ENCODE results near the gene SP2. TPM values are rescaled to one million over a fixed set of nuclear protein-coding genes. Genes with fewer than 3 reads are reported as not detected.
A peak's percentile ranks its signal among the peaks of the same experiment; 100 is the strongest.

The SP2 gene
- total and polyA plus RNA-seq, 2 of the 13 experiments (the other 11 are each of a cell fraction or from before 2014, with no cell fraction given) = 1.4 to 4.8 TPM

GRCh38 chr17:47970725-47971499 is 74.9 kb downstream of the SP2 start, which contains the start of gene CDK5RAP3 (continued):
- peak; percentile 92; the same call in 1 of the 2 replicates for TF ChIP-seq KLF9 (CRISPR knock-in tag; IDR thresholded peaks at IDR 0.05; ENCODE audit: low read depth)
- peak; percentile 65 for TF ChIP-seq ZFY (CRISPR knock-in tag; IDR thresholded peaks at IDR 0.05)
- no peak for TF ChIP-seq ZNF10 (CRISPR knock-in tag; IDR thresholded peaks at IDR 0.05; ENCODE audit: borderline replicate concordance, low read depth)
- TF ChIP-seq PAXIP1 (CRISPR knock-in tag; conservative IDR thresholded peaks at IDR 0.05) = peak; percentile 71
- peak; percentile 90; the same call in 1 of the 2 replicates for TF ChIP-seq ZNF75D (CRISPR knock-in tag; IDR thresholded peaks at IDR 0.05; ENCODE audit: borderline replicate concordance)
- TF ChIP-seq MYPOP (CRISPR knock-in tag; IDR thresholded peaks at IDR 0.05) = peak; percentile 85; the same call in 1 of the 2 replicates
- peak; percentile 32 for TF ChIP-seq KLF15 (CRISPR knock-in tag; IDR thresholded peaks at IDR 0.05; ENCODE audit: borderline replicate concordance)
- TF ChIP-seq YEATS2 (CRISPR knock-in tag; IDR thresholded peaks at IDR 0.05; ENCODE audit: borderline replicate concordance) = peak; percentile 88
- peak; percentile 63 for TF ChIP-seq RXRA (CRISPR knock-in tag; IDR thresholded peaks at IDR 0.05)
- no peak; the same call in 1 of the 2 replicates for TF ChIP-seq ZNF691 (CRISPR knock-in tag; IDR thresholded peaks at IDR 0.05; ENCODE audit: borderline replicate concordance, low read depth)
- peak; percentile 96 for TF ChIP-seq ZNF605 (CRISPR knock-in tag; IDR thresholded peaks at IDR 0.05)
- peak; percentile 97 for TF ChIP-seq ZNF350 (CRISPR knock-in tag; IDR thresholded peaks at IDR 0.05; ENCODE audit: borderline replicate concordance, low read depth)
- TF ChIP-seq TOPORS (CRISPR knock-in tag; IDR thresholded peaks at IDR 0.05) = peak; percentile 99; the same call in 1 of the 2 replicates
- TF ChIP-seq AGO2 (optimal IDR thresholded peaks at IDR 0.05; ENCODE audit: low read depth, low read length) = peak; percentile 87
- TF ChIP-seq SKIL (CRISPR knock-in tag; IDR thresholded peaks at IDR 0.05; ENCODE audit: borderline replicate concordance) = peak; percentile 72; the same call in 1 of the 2 replicates
- TF ChIP-seq U2AF2 (IDR thresholded peaks at IDR 0.05; ENCODE audit: low read depth, low read length) = no peak
- peak; percentile 53; the same call in 1 of the 2 replicates for TF ChIP-seq ARNTL (CRISPR knock-in tag; IDR thresholded peaks at IDR 0.05)
- peak; percentile 98 for TF ChIP-seq SP4 (CRISPR knock-in tag; IDR thresholded peaks at IDR 0.05)
- TF ChIP-seq ZNF772 (CRISPR knock-in tag; IDR thresholded peaks at IDR 0.05) = peak; percentile 98

Measured in HepG2 (cell line).